Measurements from ENCODE around the gene PACS2. TPM values are rescaled to one million over a fixed set of nuclear protein-coding genes. Genes with fewer than 3 reads are reported as not detected.
"Not testable (repeated sequence)": the region's sequence is repeated elsewhere in the genome, so short reads cannot be mapped to it uniquely, and the experiment has no call there.

PACS2 gene
- 65.6 and 65.7 TPM in 2 replicates for total RNA-seq (2014; rRNA removed; shearing (Covaris generic))

DNA sequence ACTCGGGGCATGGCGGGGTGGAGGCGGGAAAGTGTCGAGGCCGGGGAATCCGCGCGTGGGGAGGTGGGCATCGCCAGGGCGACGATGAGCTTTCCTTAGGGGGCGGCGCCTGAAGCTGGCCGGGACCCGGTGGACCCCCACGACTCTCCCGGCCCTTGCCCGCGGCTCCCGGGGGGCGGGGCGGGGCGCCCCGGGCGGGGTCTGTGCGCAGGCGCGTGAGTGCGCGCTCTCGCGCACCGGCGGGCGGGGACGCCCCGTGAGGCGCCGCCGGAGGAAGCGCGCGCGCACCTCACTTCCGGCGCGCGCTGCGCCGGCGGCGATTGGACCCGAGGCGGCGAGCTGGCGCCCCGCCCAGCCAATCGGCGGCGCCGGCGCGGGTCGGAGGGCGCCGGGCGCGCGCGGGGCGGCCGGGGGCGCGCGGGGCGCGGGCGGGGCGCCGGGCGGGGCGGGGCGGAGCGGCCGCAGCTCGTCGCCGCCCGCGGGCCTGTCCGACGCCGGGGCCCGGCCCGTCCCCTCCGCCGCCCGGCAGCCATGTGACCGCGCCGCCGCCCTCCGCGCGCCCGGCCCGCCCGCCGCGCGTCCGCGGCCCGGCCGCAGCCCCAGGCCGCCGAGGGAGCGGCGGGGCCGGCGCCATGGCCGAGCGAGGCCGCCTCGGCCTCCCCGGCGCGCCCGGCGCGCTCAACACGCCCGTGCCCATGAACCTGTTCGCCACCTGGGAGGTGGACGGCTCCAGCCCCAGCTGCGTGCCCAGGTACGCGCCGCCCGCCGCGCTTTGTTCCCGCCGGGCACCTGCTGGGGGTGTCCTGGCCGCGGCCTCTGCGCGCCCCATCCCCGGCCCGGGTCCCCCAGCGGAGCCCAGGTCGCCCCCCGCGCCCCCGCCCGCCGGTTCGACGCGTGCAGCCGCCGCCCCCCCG is at the start of gene PACS2:
PACS2 (plus strand) TSS at position 462 of the 914 bp plus-strand sequence; CDS start at position 633, 171 bp downstream.
- peak; percentile 72 for DNase-seq (ENCODE audit: low spot score)

DNA sequence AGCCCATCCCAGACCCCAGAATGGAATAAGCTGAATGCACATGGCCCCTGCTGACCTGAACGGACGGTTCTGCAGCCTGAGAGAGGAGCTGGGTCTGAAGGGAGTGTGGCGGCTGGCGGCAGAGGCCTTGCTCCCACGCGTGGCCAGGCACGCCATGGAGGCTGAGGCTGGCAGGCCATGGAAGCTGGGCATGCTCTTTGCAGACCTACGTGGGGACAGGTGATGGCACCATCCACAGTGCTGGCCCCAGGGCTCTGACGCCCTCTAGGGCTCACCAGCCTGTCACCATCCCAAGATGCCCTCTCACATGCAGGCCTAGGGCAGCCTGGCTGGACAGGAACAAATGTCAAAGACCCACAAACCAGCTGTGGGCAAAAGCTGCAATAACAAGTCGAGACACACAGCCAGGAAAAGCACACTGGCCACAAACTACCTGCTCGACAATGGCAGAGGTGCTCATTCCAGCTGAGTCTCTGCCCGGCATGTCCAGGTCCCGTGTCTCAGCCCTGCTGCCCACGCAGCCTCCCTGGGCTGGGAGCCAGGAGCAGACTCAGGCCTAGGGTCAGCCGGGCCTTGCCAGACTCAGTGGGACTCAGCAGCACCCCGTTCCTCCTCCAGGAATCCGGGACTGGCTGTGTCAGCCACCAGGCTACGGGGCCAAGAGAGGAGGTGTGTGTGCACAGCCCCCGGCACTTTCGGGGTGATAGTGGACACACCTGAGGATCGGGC is 46.6 kb upstream of the PACS2 start:
- DNase-seq (ENCODE audit: low spot score), result peak; percentile 25

DNA sequence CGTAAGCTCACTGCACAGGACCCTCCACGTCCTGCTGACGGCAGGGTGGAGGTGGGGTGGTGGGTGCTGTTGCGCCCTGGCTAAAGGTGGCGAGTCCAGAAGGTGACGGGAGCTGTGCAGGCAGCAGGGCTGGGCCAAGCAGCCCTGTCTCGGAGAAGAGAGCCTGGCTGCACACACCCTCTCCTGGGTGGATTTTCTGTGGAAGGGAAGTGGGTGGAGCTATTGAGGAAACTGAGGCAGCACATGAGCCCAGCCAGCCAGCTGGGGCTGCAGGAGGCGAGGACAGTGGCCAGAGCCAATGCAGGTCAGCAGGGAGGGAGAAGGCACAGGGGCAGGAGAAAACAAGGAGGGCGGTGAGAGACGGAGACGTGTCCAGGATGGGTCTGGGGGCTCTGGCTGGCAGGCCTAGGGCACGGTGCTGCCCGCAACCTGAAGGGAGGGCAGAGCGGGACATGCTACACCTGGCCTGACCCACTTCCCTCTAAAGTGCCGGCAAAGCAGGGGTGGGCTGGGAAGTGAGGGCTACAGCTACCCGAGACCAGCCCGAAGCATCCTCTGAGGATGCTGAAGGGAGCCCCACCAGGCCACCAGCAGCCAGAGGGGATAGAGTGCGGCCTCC is 45.7 kb upstream of the PACS2 start:
- no peak for DNase-seq (ENCODE audit: low spot score)

DNA sequence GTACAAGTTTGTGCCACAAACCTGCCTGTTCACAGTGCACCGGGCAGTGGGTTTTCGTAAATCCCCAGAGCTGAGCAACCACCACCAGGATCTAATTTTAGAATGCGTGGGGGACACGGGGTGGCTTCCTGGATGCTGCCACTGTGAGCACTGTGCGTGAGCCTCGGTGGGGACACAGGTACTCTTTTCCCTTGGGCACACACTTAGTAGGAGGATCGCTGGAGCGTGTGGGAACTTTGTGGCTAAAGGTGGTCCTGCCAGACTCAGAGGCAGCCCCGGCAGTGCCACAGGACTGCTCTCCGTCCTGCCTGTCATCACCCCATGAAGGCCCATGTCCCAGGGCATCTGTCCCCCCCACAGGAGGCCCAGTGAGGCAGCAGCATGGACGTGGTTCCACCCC is 45.1 kb upstream of the PACS2 start:
- no peak for DNase-seq (ENCODE audit: low spot score)

DNA sequence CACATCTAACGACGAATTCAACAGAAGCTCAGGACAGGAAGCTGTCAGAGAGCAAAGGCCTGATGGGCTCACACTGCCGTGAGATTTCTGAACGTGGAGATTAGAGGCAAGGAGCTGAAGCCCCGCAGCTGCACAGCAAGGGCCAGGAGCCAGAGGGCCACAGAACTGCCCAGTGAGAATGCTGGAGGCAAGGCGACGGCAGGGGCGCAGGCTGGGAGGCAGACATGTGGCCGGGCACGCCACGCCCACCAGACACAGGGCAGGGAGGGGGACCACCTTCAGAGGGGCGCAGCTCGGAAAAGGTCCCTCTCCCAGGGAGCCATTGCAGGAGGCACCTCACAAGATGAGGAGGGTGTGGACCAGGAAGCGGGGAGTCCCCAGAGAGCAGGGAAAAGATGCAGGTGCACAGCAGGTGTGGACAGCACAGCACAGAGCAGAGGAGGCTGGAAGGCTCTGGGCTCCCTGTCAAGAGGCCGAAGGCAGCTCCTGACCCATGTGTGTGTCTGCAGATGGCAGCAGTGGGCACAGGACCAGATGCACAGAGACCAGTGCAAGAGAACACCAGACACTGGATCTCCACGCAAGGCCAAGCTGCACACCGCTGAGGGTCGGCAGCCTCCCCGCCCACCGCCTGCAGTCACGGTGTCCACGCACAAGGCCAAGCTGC is 43.2 kb upstream of the PACS2 start:
- no peak for DNase-seq (ENCODE audit: low spot score)

DNA sequence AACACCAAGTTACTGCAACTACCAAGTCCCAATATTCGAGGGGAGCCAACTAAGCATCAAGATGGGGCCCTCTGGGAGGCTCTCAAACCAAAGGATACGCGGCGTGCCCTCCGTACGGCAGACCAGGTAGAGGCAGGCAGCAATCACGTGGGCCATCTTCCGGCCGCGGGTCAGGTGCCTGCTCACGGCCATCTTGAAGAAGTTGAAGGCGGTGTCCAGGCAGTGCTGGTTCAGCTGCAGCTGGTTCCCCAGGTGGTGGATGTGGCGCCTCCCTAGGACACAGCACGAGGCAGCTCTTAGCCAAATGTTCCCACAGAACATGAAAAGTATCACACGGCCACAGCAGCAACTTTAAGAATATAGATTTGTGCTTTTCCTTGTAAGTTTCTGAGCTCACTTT is 41.9 kb upstream of the PACS2 start:
- no peak for DNase-seq (ENCODE audit: low spot score)

DNA sequence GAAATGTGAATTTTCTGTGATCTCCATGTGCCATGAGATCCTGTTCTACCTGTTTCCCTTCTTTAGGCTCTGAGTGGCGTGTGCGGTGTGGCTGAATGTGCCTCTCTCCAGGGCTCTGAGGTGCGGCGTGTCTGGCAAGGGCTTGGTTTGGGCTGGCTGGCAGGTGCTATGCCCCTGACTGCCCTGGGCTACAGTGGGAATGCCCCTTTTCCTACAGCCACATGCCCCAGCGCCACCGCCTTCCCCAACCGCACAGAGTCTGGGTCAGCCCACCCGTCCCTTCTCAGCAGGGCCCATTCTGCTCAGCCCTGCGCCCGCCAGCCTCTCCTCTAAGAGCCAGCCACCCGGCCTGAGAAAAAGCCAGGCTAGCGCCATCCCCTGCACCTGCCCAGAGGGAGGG is 41.5 kb upstream of the PACS2 start:
- DNase-seq (ENCODE audit: low spot score), result no peak

DNA sequence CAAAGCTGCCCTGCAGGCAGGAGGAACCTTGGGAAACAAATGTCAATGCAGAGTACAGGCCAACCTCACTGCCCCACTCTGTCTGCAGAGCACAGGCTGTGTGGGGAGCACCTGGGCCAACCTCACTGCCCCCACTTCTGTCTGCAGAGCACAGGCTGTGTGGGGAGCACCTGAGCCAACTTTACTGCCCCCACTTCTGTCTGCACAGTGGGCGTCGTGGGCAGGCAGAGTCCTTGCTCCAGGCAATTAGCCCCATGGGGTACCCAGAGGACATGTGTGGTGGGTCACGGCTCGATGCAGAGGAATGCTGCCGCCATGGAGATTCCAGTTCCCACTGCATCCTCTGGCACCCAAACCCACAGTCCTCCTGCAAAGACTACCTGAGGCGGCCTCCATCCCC is 39.9 kb upstream of the PACS2 start:
- no peak for DNase-seq (ENCODE audit: low spot score)

DNA sequence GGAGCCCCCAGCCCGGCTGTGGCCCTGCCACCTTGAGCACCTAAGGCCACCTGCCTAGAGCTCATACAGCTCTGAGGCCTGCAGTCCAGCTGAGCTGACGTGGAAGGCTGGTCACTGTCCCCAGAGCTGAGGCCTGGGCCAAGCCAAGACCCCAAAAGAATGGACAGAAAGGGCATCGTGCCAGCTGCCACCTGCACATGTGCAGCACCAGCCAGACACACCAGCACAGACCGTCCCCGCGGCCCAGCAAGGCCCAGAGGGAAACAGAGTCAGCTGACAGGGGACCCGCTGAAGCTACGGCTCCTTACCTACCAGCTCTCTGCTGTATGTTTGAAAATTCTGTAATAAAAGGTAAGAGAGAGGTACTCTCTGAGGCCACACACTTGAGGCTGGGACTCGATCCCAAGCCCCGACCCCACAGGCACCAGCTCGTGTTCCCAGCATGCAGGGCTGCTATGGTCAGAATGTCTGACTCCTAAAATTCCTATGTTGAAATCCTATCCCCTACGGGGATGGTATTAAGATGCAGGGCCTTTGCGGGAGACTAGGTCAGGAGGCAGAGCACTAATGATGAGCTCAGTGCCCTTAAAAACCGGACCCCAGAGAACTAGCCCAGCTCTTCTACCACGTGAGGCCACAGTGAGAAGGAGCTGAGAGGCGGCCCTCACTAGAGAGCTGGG is 39.1 kb upstream of the PACS2 start:
- no peak for DNase-seq (ENCODE audit: low spot score)

DNA sequence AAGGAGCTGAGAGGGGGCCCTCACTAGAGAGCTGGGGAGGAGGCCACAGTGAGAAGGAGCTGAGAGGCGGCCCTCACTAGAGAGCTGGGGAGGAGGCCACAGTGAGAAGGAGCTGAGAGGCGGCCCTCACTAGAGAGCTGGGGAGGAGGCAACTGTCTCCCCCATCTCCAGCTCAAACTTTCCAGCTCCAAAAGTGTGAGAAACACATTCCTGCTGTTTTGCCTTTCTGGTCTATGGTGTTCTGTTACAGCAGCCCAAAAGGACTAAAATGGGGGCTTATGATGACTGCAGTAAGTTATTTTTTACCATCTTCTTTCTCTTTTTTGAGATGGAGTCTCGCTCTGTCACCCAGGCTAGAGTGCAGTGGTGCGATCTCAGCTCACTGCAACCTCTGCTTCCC is 37.1 kb upstream of the PACS2 start:
- not testable (repeated sequence) for DNase-seq (ENCODE audit: low spot score)

DNA sequence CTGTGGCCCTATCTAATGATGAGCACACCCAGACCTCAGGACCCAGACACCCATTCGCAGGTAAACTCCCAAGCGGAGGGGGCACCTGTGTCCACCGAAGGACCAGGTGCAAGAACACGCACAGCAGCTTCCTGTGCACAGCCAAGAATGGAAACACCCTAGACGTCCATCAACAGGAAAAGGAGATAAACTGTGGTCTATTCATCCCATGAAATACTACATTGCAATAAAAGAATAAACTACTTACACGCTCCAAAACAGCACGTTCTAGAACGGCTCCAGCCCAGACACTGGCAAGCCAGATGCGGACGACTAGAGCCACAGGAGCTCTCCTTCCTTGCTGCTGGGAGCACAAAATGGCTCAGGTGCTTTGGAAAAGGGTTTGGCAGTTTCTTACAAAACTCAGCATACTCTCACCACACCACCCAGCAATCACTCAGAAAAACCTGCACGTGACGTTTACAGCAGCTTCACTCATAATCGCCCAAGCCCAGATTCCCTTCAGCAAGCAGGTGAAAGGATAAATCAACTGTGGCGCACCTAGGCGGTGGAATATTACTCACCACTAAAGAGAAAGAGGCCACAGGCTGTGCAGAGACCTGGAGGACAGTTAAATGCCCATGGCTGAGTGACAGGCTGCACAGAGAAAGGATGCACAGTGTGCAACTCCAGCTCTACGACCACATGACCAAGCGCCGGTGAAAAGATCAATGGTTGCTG is 34.7 kb upstream of the PACS2 start:
- DNase-seq (ENCODE audit: low spot score), result no peak

DNA sequence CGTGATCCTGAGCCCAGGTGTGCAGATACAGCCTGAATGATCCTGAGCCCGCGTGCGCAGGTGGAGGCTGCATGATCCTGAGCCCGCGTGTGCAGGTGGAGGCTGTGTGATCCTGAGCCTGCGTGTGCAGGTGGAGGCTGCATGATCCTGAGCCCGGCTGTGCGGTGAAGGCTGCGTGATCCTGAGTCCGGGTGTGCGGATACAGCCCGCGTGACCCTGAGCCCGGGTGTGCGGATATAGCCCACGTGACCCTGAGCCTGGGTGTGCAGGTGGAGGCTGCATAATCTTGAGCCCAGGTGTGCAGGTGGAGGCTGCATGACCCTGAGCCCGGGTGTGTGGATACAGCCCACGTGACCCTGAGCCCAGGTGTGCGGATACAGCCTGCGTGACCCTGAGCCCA is 34.0 kb upstream of the PACS2 start:
- no peak for DNase-seq (ENCODE audit: low spot score)

DNA sequence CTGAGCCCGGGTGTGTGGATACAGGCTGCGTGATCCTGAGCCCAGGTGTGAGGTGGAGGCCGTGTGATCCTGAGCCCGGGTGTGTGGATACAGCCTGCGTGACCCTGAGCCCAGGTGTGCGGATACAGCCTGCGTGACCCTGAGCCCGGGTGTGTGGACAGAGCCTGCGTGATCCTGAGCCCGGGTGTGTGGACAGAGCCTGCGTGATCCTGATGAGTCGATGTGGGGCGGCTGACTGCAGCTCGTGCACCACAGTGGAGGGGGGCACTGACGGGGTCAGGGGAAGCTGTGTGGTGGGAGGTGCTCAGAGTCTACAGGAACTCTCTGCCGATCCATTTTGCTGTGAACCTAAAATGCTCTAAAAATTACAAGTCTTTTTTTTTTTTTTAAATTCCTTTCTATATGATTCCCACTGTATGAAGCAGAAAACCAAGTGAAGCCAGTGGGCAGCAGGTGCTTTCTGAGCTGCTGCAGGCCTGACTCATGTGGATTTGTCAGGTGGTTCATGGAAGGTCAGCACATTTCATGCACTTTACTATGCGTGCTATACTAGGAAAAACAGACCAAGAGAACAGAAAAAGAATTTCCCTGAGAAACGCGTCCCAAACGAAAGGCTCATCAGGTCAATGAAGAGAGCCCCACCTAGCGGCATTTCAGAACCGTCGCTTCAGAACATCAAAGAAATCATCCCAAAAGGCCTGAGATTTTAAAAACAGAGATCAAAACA is 33.0 kb upstream of the PACS2 start:
- DNase-seq (ENCODE audit: low spot score), result peak; percentile 60

DNA sequence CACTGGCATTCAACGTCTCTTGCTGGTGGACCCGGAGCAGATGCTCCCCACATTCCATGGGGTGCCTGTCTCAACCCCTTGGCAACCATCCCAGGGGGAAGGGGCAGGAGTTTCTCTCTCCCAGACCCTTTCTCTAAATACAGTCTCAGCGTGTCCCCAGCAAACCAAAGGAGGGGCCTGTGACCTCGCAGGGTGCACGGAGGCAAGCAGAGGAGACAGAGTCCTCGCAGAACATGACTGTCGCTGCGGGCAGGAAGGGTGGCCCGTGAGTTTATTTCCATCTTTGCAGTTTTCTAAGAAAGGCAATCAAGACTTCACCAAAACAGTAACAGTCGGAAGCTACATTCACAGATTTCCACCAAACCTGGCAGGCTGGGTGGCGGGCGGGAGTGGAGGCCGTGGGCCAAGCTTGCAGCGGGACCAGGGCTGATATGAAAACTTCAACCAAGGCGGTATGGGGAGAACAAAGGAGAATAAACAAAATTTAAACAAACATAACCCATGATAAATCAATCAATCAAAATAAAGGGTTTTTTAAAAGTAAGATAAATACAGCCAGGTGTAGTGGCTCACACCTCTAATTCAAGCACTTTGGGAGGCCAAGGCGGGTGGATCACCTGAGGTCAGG is 32.3 kb upstream of the PACS2 start:
- no peak for DNase-seq (ENCODE audit: low spot score)

DNA sequence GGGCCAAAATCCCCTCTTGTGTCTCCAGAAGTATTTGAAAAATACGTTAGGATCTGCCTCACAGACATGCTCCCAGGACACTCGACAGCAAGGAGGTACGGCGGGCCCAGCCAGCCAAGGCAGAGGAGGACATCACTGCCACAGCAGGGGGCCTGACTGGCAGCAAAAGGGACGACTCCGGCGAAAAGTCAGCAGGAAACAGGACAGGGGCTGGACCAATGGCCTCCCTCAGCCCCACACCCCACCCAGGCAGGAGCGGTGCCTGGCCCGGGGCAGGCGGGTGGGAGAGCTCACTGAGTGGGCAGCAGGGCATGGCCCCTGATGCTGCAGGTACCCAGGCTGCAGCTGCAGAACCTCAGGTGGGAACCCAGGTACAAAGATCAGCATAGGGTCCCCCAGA is 31.5 kb upstream of the PACS2 start:
- DNase-seq (ENCODE audit: low spot score), result no peak

DNA sequence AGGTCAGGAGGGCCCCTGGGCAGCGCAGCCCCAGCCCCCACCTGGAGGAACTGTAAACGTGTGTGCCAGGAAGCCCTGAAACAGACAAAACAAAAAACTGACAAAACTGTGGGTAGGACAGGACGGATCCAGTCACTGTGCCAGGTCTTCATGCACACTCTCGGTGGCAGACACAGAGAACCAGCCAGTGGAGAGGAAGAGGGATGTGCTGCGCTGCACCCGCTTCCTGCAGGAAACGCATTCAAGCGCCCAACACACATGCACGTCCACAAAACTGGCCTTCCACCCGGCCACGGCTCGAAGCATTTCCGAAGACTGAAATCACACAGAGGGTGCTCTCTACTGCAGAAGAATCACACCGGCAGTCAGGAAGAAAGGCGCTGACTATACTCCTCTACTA is 30.6 kb upstream of the PACS2 start:
- DNase-seq (ENCODE audit: low spot score), result no peak

DNA sequence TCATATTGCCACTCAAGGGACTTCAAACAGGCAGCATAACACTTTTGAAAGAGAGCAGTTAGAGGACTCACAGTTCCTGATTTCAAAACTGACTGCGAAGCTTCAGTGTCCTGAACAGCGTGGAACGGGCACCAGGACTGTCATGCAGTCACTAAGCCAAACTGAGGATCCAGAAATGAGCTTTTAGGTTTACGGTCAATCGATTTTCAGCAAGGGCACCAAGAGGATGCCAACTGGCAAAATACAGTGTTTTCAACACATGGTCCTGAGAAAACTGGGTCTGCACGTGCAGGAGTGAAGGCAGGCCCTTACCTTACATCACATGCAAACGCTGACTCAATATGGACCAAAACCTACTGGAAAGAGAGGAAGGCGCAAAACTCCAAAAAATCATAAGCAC is 29.4 kb upstream of the PACS2 start:
- no peak for DNase-seq (ENCODE audit: low spot score)

DNA sequence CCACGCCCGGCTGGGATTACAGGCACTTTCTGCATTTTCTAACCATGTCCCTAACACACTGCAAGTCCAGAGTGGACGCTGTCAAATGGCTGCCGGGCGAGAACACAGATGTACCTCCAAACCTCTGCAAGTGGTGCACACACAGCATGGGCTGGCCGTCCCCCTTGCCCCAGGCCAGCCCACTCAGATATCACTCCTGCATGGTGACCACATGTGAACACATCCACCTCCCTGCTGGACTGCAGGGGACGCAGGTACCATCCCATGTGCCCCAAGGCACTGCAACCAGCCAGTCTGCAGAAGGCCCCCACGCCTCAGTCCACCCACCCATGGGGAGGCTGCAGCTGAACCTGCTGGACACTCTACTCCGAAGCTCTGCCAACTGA is 27.8 kb upstream of the PACS2 start:
- no peak for DNase-seq (ENCODE audit: low spot score)

All from HT-29 (cell line).